ENCODE measurements around the gene ARMH3.

- TF ChIP-seq CTCF (IDR thresholded peaks at IDR 0.05) (no peak), POLR2A (IDR thresholded peaks at IDR 0.05) (no peak)
Measured at GRCh38 chr10:101867931-101868330, 188.0 kb downstream of the ARMH3 start.

Measured in body of pancreas (tissue), 4 donors.